NCI-H2227 treated with DMSO at 0.1 percent for 48 hours (cell line): ENCODE measurements around the gene HAPLN1.

Experiments
- DNase-seq: peaks from one replicate; lab custom pipeline; 2025; lab: John Stamatoyannopoulos, UW

HAPLN1 gene

DNA sequence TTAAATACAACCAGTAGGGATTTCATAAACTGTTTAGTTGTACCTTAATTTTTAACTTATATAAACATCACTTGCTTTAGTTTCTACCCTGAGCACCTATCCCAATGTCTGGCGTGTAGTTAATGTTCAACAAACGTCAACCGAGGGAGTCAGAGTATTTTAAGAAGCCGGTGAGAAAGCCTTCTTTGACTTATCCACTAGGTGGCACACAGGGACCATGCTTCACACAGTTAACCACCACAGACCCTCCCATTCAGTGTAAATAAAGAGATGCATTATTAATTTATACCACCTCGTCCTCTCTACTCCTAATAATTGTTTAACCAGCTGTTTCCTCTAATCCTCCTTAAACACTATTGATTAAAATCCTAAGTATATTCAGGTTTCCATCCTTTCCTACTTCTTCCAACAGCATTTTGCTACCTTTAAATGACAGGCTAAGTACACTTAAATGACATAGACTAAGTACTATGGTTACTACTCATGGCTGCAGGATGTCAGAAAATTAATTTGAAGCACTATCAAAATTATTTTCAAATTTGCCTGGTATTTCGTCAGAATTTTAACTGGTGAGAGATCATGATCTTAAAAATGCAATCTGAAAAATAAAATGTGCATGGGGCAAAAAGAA is 2.3 kb downstream of the HAPLN1 start:
- DNase-seq = peak; percentile 74

DNA sequence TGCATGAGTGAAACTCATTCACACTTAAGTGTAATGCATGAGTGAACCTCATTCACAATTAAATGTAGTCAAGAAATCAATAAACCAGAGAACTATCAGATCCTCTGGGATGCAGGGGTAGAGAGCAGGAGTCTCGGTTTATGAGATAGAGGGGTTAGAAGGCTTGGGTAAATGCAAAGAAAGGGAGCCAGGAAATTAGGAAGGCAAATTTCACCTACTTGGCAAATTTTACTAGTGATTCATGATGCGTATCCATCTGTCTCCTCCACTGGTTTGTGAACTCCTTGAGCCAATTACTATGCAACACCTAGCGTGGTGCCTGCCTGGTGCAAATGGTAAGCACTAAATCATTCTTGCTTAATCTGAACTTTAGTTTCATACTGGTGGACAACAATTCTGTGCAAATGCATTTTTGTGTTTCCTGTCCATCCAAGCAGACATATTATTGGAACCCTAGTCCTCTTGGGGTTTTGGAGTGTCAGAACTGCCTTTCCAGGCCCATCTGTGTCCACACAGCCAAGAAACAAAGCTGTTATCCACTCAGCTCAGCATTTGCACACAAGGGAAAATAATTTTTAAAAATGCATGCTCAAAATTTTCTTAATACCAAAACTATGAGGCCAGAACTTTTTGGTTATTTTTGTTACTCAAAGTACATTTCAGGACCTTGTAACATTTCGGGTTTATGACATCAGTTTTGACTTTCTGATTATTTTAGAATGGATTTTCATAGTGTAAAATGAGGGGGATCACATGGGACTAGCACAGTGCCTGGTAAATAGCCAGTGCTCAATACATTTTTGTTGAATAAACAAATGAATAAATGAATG is 5.2 kb downstream of the HAPLN1 start:
- no peak for DNase-seq

DNA sequence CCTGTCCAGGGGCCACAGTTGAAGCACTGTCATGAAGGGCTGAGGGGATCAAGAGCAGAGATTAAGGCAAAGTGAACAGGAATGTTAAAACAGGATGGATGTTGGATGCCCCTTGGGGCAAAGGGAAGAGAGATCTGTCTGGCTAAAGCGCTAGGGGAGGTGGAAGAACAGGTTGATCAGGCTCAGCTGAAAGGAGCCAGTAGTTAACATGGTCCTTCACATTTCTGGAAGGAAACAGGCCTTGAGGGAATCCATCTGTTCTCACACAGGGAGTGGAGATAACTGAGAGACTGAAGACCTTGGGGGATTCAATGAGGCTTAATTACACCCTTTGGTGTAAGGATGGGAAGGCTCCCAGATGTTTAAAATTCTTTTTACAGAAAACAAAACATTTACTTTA is 5.8 kb downstream of the HAPLN1 start:
- DNase-seq = no peak

DNA sequence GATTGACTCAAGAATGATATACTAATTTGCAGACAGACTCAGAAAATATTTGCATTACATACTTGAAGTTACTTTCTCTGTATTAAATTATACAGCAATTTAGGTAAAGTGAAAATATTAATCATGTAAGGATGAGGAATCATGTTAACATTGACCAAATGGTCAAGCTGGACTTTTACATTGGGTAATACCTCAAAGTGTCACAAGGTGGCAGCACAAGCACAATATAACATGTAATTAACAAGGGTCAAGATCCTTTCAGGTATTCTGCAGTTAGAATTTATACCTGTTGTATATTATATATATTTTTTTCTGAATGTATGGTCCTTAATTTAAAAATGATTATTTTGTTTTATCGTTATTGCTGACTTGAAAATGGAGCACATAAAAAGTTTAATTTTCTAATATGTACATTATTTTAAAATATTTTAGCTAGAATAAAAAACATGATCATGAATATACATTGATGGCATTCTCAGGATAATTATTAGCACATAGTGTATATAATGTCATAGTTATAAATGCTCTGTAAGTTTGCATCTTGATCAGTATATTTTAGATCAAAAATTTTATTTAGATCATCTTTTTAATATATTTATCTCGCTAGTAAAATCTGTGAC is 8.6 kb downstream of the HAPLN1 start:
- no peak for DNase-seq

DNA sequence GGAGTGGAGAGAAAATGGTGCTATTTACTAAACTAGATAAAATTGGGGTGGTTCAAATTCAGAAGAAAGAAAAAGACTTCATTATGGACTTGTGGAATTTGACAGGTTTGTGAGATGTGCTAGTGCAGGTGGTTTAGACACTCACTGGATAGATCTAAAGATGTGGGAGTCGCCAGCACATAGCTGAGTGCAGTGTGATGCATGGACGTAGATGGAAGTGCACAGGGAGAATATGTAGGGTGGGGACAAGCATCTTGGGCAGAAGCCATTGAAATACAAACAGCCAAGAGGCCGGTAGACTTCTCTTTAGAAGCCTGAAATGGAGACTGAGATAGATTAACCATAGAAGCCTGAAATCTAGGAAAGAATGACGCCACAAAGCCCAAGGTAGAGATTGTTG is 10.7 kb downstream of the HAPLN1 start:
- DNase-seq = no peak

DNA sequence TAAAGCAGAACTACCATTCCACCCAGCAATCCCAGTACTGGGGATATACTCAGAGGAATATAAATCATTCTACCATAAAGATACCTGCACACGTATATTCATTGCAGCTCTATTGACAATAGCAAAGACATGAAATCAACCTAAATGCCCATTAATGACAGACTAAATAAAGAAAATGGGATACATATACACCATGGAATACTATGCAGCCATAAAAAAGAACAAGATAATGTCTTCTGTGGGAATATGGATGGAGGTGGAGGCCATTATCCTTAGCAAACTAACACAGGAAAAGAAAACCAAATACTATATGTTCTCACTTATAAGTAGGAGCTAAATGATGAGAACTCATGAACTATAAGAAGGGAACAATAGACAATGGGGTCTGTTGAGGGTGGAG is 12.5 kb downstream of the HAPLN1 start:
- DNase-seq = no peak

DNA sequence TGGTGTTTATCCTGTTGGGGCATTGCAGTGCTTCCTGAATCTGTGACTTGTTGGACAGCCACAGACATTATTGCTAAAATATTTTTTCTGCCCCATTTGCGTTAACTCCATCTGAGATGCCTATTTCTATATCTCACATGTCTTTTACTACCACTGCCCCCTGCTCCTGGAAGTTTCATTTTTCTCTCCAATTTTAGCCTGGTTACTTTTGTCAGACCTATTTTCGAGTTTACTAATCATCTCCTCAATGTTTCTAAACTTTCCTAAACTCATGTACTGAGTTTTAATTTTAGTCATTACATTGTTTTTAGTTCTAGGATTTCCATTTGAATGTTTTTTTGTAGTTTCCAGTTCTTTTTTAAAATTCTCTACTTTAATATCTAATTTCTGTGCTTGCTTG is 17.6 kb downstream of the HAPLN1 start:
- DNase-seq = no peak

DNA sequence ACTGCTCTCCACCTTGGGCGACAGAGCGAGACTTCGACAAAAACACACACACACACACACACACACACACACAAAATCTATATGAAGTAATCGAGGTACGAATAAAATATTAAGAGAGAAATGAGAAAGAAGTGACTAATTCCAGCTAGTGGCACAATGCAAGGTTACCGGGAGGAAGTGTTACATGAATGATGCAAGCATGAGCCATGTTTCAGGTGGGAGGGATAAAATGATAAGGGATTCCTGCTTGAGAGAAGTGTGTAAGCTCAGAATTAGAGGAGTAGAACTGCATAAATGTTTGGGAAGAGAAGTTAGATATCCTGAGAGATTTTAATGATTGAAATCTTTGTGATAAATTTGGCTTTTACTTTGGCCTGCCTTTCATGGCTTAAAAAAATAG is 18.8 kb downstream of the HAPLN1 start:
- DNase-seq = no peak

DNA sequence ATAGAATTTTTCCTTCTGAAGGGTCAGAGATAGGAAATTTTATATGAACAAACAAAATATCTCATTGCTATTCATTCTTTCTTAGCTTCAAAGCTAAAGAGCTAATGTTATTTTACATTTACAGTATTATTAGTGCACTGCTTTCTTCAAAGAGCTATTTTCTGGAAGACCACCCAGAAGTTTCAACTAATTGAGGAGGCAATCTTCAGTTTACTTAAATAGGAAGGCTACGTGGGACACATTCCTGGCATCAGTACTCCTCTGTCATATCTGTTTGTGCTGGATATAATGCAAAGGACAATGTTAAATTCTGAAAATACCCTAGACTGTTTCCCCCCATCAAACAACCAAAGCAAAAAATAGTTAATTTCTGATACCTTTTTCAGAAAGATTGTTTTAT is 30.8 kb downstream of the HAPLN1 start:
- DNase-seq = no peak

DNA sequence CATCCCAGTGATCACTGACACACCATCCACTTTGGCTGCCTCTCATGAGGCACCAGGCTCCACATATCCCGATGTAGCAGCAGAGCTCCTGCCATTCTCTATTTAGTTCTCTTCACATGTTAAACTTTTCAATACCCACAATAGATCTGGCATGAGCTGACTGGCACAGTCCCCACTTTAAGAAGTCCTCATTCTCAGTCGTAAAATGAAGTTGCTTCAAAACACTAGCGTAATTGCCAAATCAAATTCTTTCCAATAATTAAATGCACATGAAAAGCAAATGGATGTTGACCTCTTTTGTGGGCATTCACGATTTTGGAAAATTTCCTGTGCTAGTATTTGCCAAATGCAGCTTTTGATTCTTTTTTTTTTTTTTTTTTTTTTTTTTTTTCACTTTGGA is 32.4 kb downstream of the HAPLN1 start:
- DNase-seq = no peak

DNA sequence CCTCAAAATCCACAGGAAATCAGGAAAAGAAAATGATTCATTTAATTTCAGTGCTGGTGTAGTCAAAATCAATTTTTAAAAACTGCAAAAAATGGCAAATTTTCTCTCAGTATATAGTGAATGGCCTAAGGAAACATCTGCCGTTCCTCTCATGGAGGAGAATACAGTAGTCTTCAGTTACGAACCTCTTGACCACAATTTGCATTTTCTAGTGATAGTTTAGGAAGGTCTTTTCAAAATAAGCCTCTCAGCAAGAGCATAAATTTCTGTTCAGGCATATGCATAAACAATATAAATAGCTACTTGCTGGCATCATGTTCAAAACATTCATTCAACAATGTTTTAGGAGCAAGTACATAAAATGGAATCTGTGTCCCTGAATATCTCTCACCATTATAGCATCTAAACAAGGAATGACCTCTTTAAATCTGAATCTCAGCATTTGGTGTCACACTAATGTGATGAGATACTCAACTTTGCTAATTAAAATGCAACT is 33.5 kb downstream of the HAPLN1 start:
- no peak for DNase-seq

DNA sequence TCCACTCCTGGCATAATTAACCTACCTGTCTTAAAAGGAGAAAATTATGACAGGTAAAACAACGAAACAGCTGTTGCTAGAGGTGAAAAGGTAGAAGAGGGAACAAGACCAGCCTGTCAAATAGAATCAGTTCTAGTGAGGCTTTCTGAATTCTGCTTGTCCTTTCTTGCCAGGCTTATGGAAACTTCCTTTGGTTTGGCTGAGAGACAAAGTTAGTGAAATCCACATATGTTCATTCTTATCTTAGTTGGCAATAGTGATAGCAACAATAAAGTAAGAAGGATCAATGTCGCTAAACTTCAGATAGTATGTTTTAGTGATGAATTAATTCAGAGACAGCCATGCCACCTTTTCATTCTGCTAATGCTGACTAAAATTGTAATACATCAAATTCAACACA is 34.4 kb downstream of the HAPLN1 start:
- no peak for DNase-seq

DNA sequence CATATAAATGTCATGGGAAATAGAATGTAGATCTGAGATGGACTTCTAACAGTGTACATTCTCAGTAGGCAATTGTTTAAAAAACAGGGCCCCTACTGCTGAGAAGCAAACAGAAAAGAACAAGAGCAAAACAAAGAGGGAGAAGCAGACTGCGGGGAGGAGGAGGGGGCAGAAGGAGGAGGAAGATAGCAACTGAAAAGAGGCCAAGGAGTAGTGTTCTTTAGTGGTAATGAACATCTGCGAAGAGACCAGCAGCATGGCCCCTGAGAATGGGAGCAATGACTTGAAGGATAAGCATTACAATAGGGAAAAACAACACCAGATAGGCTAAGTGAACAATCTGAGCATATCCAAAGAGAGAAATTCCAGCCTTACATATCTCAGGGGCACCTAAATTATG is 36.8 kb downstream of the HAPLN1 start:
- no peak for DNase-seq

DNA sequence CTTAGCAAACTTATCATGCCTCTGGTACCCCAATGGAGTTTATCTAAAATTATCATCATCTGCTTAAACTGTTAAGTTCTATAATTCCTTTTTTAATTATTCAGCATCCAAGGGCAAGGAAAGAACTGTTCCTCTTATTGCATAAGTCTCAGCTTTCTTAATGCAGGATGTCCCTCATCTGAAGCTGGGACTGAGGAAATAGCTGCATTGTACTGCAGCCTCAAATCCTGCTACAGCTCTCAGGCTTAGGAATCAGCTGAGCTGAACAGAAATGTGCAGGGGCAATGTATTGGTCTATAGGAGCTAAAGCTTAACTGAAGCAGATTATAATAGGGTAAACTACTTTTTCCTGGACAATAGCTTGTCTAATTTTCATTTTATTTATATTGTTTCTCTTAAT is 48.0 kb downstream of the HAPLN1 start:
- DNase-seq = no peak

DNA sequence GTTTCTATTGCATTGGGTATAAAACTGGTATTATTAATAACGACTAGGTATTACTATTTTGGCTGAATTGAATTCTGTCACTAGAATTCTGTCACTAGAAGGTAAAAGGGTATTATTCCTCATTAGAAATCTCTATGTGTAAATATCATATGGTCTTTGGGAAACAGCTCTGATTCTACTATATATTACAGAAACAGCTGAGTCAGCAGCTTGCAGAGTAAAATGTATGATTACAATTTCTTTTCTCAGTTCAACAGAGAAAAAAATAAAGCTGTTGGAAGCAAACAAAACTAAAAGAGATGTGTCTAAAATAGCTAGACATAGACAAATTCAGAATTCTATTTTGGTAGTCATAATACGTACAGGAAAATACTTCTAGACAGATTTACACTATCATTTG is 48.5 kb downstream of the HAPLN1 start:
- no peak for DNase-seq

DNA sequence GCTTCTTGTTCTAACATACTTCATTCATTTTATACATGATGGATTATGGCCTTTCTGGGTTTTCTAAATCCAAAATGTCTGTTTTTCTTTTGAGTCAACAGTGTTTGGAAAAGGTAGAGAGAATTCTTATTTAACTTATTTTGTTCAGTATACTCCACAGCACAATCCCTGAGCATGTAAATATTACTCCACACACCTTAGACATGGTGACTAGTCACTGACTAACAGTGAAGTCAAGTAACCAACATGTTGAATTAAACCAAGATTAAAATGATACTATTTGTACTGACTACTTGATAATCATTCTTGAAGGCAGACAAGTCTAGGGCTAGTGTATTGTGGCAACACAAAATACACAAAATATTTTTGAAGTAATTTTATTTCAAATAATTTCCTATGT is 55.0 kb downstream of the HAPLN1 start:
- DNase-seq = no peak

DNA sequence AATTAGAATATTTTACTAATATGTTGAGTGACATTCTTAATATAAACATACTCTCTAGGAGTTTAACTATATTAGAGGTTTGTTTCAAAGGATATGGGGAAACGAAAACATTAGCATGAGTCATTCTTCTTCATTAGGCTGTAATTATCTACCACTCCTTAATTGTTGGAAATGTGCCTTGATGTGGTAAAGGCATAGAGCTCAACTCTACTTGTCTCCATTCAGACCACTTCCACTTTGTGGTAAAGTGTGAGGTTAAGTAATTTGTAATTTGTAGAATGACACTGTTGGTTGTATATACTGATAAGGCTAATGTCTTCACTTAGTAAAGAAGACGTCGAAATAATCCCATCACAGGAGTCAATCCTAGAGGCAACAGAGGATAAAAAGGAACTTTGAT is 58.1 kb downstream of the HAPLN1 start:
- no peak for DNase-seq

DNA sequence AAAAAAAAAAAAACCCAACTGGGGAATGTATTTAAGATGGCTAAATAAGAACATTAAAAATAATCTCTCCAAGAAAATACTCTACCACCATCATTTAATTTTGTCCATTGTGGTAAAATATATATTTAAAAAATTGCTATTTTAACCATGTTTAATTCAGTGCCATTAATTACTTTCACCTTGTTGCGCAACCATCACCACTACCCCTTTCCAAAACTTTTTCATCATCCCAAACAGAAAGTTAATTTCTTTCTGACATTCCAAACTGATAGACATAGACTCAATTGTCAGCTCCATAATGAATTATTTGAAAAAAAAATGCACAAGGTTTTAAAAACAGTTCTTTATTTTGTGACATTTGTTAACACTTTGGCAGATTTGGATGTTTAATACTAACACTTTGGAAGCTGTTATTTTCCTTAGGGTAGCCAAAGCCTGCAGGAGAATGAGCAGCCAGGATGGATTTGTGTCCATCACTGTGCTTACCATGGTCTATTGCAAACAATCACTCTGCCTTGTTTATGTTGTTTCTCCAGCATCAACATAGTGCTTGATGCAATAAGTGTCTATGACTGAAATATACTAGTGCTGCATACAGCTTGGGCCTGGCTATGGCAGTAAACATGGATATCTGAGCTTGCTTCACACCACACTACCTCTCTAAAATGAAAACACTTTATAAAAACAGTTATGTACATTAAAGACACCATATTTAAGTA is 62.7 kb downstream of the HAPLN1 start:
- DNase-seq = no peak

DNA sequence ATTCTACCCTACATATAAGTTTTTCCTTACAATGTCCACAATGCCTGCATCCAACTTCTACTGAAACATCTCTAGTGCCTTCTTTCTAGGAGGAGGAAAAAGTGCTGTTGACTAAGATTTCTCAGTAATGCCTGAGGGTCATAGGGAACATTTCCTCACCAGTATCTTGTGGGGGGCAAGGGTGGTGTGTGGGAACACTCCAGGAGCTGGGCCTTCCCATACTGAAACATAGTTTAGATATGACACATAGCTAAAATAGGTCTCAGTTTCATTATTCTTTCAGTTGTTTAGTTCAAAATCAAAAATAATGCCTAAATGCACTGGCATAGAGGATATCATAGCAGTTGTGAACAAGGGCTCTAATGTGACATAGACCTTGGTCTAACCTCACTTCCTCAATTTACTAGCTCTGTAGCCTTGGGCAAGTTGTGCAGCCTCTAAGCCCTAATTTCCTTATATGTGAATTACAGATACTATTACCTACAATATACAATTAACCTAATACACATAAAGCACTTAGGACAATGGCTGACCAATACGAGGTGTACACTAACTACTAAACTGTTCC is 66.1 kb downstream of the HAPLN1 start:
- no peak for DNase-seq

DNA sequence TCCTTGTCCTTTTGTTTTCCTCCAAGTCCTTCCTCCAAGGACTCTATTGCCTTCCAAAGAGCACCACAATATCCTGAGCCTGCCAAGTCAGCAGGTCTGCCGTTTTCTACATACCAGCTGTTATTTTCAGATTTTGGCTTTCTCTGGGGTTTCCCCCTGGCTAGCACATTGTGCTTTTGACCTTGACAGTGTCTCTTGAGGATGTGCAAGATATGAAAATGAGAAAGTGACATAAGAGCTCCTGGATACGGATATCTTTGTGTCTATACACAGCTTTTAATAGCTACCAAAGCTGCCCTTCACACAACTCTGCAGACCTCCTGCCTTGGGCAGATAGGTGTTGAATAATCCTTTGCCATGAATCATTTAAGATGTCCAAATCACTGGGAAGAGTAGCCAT is 67.0 kb downstream of the HAPLN1 start:
- DNase-seq = no peak

DNA sequence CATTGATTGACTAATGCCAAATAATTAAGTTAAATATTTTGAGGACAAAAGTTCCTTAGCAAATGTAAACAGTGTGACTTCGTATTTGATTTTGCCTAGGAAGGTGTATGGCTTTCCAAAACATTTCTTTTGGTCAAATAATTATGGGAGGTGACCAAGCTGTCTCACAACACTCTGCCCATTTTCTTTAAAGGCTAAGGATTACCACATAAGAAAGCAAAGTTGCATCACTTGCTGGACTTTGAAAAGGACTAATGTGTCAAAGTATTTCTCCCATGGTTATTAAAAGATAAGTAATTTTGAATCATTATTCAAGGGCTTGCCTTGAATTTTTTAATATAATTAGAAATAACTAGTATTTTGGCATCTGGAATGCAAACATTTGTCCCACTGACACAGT is 74.7 kb downstream of the HAPLN1 start:
- DNase-seq = no peak

DNA sequence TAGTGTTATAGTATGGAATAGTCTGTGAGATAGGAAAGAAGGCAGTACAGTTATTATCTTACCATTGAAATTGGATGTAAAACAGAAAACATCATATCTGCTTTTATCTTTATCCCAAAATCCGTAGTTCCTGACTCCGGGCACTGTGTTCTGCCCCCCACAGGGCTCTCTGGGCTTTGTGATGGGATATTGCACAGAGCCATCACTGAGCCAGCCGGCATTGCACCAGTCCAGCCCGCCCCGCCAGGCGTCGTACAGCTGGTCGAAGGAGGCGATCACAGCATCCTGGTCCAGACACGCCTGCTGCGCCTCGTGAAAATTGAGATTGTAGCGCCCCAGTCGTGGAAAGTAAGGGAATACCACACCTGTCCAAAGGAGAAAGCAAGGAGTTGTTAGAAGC is 76.4 kb downstream of the HAPLN1 start:
- no peak for DNase-seq
